Activated T-cell treated with anti-CD3 and anti-CD28 coated beads, Interleukin-2, amount 50 U/mL, for 24 hours (primary cell): ENCODE measurements around the gene XRCC6.
"Not testable (repeated sequence)": the region's sequence is repeated elsewhere in the genome, so short reads cannot be mapped to it uniquely, and the experiment has no call there.

Experiments used
- DNase-seq: peaks from one replicate; pipeline ENCODE4 v3.0.0-alpha.2; 2020
- H3K27ac Mint-ChIP-seq: 2 replicates; pipeline ENCODE4 v1.8.0; 2020; ENCODE audit warnings: mild to moderate bottlenecking, mixed read lengths
- H3K27me3 Mint-ChIP-seq: 2 replicates; pipeline ENCODE4 v1.8.0; 2020; ENCODE audit warnings: mixed read lengths
- H3K36me3 Mint-ChIP-seq: 2 replicates; pipeline ENCODE4 v1.8.0; 2020; ENCODE audit warnings: low read depth, mixed read lengths
- H3K4me1 Mint-ChIP-seq: 2 replicates; pipeline ENCODE4 v1.8.0; 2020; ENCODE audit warnings: low read depth, mixed read lengths
- H3K4me3 Mint-ChIP-seq: 2 replicates; pipeline ENCODE4 v1.8.0; 2020; ENCODE audit warnings: mild to moderate bottlenecking, moderate library complexity, mixed read lengths
- H3K9me3 Mint-ChIP-seq: 2 replicates; pipeline ENCODE4 v1.8.0; 2020; ENCODE audit warnings: mixed read lengths

Gene XRCC6

DNA sequence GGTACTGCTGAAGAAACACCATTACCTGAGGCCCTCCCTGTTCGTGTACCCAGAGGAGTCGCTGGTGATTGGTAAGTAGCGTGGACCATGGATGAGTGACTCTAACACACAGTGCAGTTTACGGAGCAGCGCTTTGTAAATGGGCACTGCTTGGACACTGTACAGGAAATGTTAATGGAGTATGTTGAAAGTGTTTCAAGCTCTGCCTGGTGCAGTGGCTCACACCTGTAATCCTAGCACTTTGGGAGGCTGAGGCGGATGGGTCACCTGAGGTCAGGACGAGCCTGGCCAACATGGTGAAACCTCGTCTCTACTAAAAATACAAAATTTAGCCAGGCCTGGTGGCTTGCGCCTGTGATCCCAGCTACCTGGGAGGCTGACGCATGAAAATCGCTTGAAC, 29.7 kb downstream of the XRCC6 start:
- DNase-seq = peak; percentile 21
- Mint-ChIP-seq H3K27ac (no peak overlapping the region), H3K4me3 (no peak overlapping the region), H3K4me1 (peaks cover 16% of the 10 kb centered on the region), H3K9me3 (no peaks in the 10 kb centered on the region), H3K36me3 (peaks cover 85% of the 10 kb centered on the region), H3K27me3 (no peaks in the 10 kb centered on the region)

DNA sequence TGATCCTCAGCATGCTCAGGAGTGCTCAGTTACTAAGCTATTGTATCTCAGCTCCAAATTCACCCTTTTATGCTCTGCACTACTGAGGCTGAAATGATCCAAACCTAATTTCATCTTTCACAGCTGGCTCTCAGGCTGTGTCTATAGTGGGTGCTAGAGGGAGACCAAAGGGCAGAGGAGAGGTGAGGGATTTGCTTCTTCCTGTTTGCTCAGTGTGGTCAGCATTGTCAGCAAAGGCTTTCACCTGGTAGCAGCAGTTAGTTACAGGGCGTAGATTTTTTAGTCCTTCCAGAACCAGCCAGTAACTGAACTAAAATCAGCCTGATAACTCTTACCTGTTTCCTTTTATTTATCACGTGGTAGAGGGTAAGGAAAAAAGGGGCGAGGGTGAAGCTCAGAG, 33.2 kb downstream of the XRCC6 start:
- no peak for DNase-seq
- Mint-ChIP-seq H3K27me3 (no peaks in the 10 kb centered on the region), H3K4me1 (no peaks in the 10 kb centered on the region), H3K36me3 (peaks cover 89% of the 10 kb centered on the region), H3K4me3 (no peak overlapping the region), H3K27ac (peak overlapping the region; percentile 69), H3K9me3 (no peaks in the 10 kb centered on the region)

DNA sequence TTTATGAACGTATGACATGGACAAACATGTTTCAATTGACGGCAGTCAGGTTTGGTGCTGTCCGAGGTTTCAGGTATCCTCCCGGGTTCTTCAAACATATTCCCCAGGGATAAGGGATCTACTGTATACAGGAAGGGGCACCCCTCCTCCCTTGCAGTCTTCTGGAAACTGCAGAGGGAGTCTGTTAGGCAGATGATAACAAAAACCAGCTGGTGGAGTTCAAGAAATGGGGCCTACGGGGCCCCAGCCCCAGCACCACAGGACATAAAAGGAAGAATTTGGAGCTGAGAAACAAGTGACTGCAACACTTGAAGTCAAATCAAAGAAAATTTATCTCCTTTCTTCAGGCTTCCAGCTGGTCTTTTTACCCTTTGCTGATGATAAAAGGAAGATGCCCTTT, 35.5 kb downstream of the XRCC6 start:
- Mint-ChIP-seq H3K27me3 (no peaks in the 10 kb centered on the region), H3K36me3 (peaks cover 95% of the 10 kb centered on the region), H3K9me3 (no peaks in the 10 kb centered on the region), H3K4me3 (no peak overlapping the region), H3K27ac (peak overlapping the region; percentile 6), H3K4me1 (no peaks in the 10 kb centered on the region)
- DNase-seq = peak; percentile 8

DNA sequence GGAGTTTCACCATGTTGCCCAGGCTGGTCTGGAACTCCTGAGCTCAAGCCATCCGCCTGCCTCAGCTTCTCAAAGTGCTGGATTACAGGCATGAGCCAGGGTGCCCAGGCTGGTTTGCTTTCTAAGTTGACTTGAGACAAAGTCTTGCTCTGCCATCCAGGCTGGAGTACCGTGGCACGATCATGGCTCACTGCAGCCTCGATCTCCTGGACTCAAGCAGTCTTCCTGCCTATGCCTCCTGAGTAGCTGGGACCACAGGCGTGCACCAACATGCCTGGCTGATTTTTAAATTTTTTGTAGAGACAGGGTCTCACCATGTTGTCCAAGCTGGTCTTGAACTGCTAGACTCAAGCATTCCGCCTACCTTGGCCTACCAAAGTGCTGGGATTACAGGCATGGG, 36.6 kb downstream of the XRCC6 start:
- H3K27ac Mint-ChIP-seq = no peak overlapping the region
- H3K27me3 Mint-ChIP-seq = no peaks in the 10 kb centered on the region
- H3K9me3 Mint-ChIP-seq = no peaks in the 10 kb centered on the region
- no peaks in the 10 kb centered on the region for H3K4me1 Mint-ChIP-seq
- DNase-seq = no peak
- H3K4me3 Mint-ChIP-seq = no peak overlapping the region
- peaks cover 95% of the 10 kb centered on the region for H3K36me3 Mint-ChIP-seq

DNA sequence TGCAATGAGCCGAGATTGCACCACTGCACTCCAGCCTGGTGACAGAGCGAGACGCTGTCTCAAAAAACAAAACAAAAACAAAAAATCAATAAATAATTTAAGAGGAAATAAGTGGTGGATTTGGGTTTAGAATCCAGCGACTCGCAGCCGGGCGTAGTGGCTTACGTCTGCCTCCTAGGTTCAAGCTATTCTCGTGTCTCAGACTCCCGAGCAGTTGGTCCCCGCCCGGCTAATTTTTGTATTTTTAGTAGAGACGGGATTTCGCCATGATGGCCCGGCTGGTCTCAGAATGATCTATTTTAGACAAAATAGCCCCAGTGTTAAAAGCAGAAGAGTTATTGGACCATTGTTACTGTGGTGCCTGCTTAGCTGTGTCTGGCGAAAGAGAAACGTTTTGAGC, 37.8 kb downstream of the XRCC6 start:
- Mint-ChIP-seq H3K4me3 (no peak overlapping the region), H3K27ac (no peak overlapping the region), H3K27me3 (no peaks in the 10 kb centered on the region), H3K36me3 (peaks cover 95% of the 10 kb centered on the region), H3K4me1 (no peaks in the 10 kb centered on the region), H3K9me3 (no peaks in the 10 kb centered on the region)
- DNase-seq = no peak

DNA sequence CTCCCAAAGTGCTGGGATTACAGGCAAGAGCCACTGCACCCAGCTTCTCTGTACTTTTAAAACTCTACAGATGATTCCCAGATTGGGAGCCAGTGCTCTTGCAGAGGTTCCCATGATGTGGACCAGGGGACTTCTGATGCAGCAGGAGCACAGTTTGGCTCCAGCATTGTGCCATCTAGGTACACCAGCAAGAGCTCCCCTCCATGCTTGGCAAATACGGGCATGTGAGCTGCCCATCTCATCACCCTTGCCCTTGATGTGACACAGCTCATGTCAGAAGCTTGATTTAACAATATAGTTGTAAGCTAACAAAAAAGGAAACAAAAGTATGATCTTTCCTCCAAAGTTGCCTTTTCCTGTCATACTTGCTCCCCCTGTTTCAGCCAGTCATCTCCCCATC, 38.8 kb downstream of the XRCC6 start:
- Mint-ChIP-seq H3K4me1 (no peaks in the 10 kb centered on the region), H3K27ac (peak overlapping the region; percentile 80), H3K9me3 (no peaks in the 10 kb centered on the region), H3K36me3 (peaks cover 95% of the 10 kb centered on the region), H3K27me3 (no peaks in the 10 kb centered on the region), H3K4me3 (no peak overlapping the region)
- no peak for DNase-seq

DNA sequence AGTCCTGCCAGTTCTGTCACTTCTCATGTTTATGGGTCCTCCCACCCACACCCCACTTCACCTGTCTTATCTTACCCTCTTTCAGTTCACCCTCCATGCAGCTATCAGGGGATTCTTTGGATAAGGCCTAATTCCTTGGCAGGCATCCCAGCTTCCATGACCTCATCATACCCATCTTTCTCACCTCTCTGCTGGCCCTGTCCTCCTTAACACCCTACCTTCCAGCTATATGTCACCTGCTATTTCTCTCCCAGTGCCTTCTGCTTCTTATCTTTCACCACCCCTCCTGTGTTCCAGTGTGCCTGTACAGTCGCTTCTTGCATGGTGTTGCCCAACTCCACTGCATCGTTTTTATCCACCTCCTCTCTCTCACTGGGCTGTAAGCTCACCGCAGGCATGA, 39.3 kb downstream of the XRCC6 start:
- Mint-ChIP-seq H3K36me3 (peaks cover 95% of the 10 kb centered on the region), H3K9me3 (no peaks in the 10 kb centered on the region)

DNA sequence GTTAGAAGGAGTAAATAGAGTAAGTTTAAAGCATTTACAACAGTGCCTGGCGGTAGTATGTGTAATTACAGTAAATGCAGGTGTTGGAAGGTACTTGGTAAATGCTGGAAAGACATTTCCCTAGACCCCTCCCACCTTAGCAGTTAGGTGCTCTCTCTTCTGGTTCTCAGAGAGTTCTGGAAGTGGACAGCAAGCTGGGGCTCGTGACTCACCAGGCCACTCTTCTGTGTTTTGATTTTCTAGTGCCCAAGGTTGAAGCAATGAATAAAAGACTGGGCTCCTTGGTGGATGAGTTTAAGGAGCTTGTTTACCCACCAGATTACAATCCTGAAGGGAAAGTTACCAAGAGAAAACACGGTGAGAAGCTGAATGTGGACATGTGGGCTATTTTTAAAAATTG, 40.0 kb downstream of the XRCC6 start:
- Mint-ChIP-seq H3K9me3 (no peaks in the 10 kb centered on the region), H3K4me1 (peaks cover 2% of the 10 kb centered on the region), H3K27me3 (no peaks in the 10 kb centered on the region), H3K36me3 (peaks cover 92% of the 10 kb centered on the region), H3K27ac (peak overlapping the region; percentile 80), H3K4me3 (no peak overlapping the region)
- DNase-seq = no peak

More for the DNA sequence above, 39.3 kb downstream of the XRCC6 start:
- Mint-ChIP-seq H3K27me3 (no peaks in the 10 kb centered on the region), H3K27ac (peak overlapping the region; percentile 80), H3K4me1 (peaks cover 1% of the 10 kb centered on the region), H3K4me3 (no peak overlapping the region)
- no peak for DNase-seq

DNA sequence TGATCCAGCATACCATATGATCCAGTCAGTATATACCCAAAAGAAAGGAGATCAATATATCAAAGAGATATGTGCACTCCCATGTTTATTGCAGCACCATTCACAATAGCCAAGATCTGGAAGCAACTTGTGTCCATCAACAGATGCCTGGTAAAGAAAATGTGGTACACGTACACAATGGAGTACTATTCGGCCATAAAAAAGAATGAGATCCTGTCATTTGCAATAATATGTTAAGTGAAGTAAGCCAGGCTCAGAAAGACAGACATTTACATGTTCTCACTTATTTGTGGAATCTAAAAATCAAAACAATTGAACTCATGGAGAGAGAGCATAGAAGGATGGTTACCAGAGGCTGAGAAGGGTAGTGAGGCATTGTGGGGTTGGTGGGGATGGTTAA, 40.6 kb downstream of the XRCC6 start:
- no peaks in the 10 kb centered on the region for H3K27me3 Mint-ChIP-seq
- DNase-seq = no peak
- no peak overlapping the region for H3K4me3 Mint-ChIP-seq
- H3K36me3 Mint-ChIP-seq = peaks cover 89% of the 10 kb centered on the region
- peaks cover 6% of the 10 kb centered on the region for H3K4me1 Mint-ChIP-seq
- peak overlapping the region; percentile 13 for H3K27ac Mint-ChIP-seq
- no peaks in the 10 kb centered on the region for H3K9me3 Mint-ChIP-seq

DNA sequence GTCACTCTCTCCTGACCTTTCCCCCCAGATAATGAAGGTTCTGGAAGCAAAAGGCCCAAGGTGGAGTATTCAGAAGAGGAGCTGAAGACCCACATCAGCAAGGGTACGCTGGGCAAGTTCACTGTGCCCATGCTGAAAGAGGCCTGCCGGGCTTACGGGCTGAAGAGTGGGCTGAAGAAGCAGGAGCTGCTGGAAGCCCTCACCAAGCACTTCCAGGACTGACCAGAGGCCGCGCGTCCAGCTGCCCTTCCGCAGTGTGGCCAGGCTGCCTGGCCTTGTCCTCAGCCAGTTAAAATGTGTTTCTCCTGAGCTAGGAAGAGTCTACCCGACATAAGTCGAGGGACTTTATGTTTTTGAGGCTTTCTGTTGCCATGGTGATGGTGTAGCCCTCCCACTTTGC, 42.5 kb downstream of the XRCC6 start:
- not testable (repeated sequence) for H3K4me3 Mint-ChIP-seq

DNA sequence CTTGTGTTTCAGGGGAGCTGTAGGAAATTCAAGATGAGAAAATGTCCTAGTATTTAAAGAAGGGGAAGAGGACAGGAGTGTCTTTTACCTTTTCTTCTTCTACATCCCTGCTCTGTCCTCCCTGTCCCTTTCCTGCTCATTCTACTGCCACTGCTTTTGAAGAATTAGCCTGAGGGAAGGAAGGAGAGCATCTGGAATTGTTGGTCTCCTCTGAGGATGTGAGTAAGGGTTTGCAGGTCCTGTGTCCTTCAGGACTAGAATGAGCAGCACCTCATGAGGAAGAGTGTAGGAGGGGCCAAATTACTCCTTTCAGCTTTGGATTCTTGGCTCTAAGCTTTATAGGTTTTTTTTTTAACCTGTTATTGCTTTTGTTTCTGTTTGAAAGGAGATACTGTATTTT, 43.4 kb downstream of the XRCC6 start:
- Mint-ChIP-seq H3K4me1 (peaks cover 19% of the 10 kb centered on the region), H3K9me3 (no peaks in the 10 kb centered on the region), H3K27me3 (no peaks in the 10 kb centered on the region), H3K4me3 (no peak overlapping the region), H3K27ac (peak overlapping the region; percentile 46), H3K36me3 (peaks cover 78% of the 10 kb centered on the region)
- no peak for DNase-seq

More for the DNA sequence above, 42.5 kb downstream of the XRCC6 start:
- not testable (repeated sequence) for H3K27me3 Mint-ChIP-seq, H3K9me3 Mint-ChIP-seq
- H3K4me1 Mint-ChIP-seq = peaks cover 15% of the 10 kb centered on the region
- peak overlapping the region; percentile 46 for H3K27ac Mint-ChIP-seq
- peak; percentile 28 for DNase-seq
- peaks cover 81% of the 10 kb centered on the region for H3K36me3 Mint-ChIP-seq

DNA sequence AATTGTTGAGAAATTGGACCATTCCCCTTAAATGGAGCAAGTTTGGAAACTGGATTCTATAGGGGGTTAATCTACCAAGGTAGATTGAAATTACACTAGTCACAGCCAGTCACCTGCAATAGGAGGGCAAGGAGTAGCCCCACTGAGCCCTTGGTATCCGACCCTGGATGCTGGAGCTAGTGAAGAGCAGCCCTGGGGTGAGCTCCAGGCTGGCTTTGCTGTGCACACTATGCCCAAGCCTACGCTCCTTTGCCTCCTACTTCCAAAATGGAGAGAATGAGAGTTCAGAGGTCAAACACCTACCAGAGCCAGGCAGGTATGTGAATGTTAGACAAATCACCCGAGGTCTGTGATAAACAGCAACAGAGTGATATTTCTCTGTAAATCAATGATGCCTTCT, 43.9 kb downstream of the XRCC6 start:
- Mint-ChIP-seq H3K9me3 (no peaks in the 10 kb centered on the region), H3K27ac (peak overlapping the region; percentile 46), H3K4me3 (no peak overlapping the region), H3K36me3 (peaks cover 75% of the 10 kb centered on the region), H3K27me3 (no peaks in the 10 kb centered on the region), H3K4me1 (peaks cover 19% of the 10 kb centered on the region)
- DNase-seq = peak; percentile 27

DNA sequence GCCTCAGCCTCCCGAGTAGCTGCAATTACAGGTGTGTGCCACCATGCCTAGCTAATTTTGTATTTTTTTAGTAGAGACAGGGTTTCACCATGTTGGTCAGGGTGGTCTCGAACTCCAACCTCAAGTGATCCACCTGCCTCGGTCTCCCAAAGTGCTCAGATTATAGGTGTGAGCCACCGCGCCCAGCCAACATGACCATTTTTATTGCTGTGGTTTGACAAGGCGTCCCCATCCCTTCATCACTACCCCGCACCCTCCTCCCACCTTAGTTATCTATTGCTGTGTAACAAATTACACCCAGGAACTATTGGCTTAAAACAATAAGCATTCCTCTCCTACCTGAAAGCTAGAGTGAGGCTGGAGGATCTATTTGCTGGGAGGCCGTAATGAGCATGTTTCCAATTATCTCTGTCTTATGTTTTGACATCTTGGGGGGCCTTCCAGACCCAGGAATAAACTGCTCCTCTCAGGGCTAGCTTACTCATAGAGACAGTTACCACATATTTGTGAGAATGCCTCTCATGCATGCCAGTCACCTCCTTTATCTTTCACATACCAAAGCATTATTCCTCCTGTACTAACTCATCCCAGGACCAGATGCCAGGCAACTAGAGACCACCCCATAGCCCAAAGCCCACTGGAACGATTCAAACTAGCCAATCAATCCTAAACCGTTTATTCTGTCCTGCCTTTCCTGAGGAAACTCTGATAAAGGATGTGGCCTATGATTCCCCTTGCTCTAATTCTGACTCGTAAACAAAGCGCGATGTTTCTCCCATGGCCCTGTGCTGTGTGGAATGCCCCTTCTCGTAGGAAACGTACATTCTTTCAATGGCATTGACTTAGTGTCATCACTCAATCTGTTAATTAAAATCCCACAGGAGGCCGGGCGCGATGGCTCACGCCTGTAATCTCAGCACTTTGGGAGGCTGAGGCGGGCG, 48.1 kb downstream of the XRCC6 start:
- Mint-ChIP-seq H3K36me3 (peaks cover 73% of the 10 kb centered on the region), H3K27ac (peak overlapping the region; percentile 27), H3K4me1 (peaks cover 24% of the 10 kb centered on the region), H3K4me3 (no peak overlapping the region), H3K27me3 (no peaks in the 10 kb centered on the region), H3K9me3 (no peaks in the 10 kb centered on the region)
- no peak for DNase-seq

DNA sequence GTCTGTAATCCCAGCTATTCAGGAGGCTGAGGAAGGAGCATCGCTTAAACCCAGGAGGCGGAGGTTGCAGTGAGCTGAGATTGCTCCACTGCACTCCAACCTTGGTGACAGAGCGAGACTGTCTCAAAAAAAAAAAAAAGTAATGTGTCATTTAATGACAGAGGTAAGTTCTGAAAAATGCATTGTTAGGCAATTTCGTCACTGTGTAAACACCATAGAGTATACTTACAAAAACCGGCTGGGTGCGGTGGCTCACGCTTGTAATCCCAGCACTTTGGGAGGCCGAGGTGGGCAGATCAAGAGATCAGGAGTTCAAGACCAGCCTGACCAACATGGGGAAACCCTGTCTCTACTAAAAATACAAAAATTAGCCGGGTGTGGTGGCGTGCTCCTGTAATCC, 51.0 kb downstream of the XRCC6 start:
- H3K9me3 Mint-ChIP-seq, DNase-seq, H3K27me3 Mint-ChIP-seq, H3K4me3 Mint-ChIP-seq: not testable (repeated sequence)
- H3K36me3 Mint-ChIP-seq = peaks cover 77% of the 10 kb centered on the region
- peaks cover 22% of the 10 kb centered on the region for H3K4me1 Mint-ChIP-seq
- H3K27ac Mint-ChIP-seq = peak overlapping the region; percentile 29

DNA sequence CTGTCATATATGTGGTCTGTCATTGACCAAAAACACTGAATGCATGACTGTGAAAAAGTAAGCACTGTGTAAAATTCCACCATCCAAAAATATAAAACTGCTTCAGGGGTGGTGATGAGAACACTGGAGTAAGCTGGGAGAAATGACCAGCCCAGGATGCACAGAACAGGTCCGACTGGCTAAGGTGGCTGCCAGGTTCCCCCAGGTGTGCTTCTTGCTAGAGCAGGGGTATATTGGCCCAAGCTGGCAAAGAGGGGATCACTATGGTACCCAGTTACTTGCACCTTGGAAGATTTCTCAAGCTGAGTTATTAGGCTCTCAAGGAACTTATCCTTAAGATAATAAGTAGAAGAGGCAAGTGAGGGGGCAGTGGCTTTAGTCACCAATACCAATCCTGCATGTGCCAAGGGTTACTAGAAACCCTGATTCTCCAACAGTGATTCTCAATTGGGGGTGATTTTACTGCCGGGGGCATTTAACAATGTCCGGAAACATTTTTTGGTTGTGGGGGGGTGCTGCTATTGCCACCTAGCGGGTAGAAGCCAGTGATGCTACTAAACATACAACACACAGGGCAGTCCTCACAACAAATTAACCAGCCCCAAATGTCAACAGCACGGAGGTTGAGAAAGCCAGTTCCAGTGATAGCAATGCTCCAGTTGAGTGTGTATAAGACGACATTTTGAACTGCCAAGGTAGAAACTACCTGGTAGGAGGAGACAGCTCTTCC, 51.9 kb downstream of the XRCC6 start:
- Mint-ChIP-seq H3K9me3 (no peaks in the 10 kb centered on the region), H3K36me3 (peaks cover 76% of the 10 kb centered on the region), H3K27ac (no peak overlapping the region), H3K4me1 (peaks cover 20% of the 10 kb centered on the region), H3K4me3 (no peak overlapping the region), H3K27me3 (no peaks in the 10 kb centered on the region)
- DNase-seq = no peak
